GM21786 (cell line): ENCODE data around the gene FGF19.

Experiments used
- ATAC-seq: cut with Tn5 transposase; IDR thresholded peaks from one replicate; pipeline ENCODE4 v1.9.1; 2021; ENCODE audit not compliant: unreplicated experiment

The FGF19 gene

GRCh38 chr11:69671734-69672465, 31.9 kb downstream of the FGF19 start:
- no peak for ATAC-seq

GRCh38 chr11:69670158-69670845, 33.5 kb downstream of the FGF19 start:
- ATAC-seq, result no peak

- no peak for ATAC-seq
Measured at GRCh38 chr11:69669486-69669885, 34.3 kb downstream of the FGF19 start.

GRCh38 chr11:69667619-69668604, 35.9 kb downstream of the FGF19 start:
- ATAC-seq, result no peak

GRCh38 chr11:69666752-69667536, 36.9 kb downstream of the FGF19 start:
- ATAC-seq, result no peak

- ATAC-seq, result no peak
Measured at GRCh38 chr11:69666261-69666660, 37.6 kb downstream of the FGF19 start.

- no peak for ATAC-seq
Measured at GRCh38 chr11:69665669-69666068, 38.2 kb downstream of the FGF19 start.

- ATAC-seq, result no peak
Measured at GRCh38 chr11:69664901-69665300, 38.9 kb downstream of the FGF19 start.

- ATAC-seq, result no peak
Measured at GRCh38 chr11:69664103-69664775, 39.6 kb downstream of the FGF19 start.

- ATAC-seq, result no peak
Measured at GRCh38 chr11:69663326-69663725, 40.5 kb downstream of the FGF19 start.

GRCh38 chr11:69662806-69663205, 41.0 kb downstream of the FGF19 start:
- no peak for ATAC-seq

GRCh38 chr11:69662021-69662698, 41.7 kb downstream of the FGF19 start:
- no peak for ATAC-seq

- no peak for ATAC-seq
Measured at GRCh38 chr11:69661413-69661715, 42.5 kb downstream of the FGF19 start.

- no peak for ATAC-seq
Measured at GRCh38 chr11:69660001-69660500, 43.8 kb downstream of the FGF19 start.

- ATAC-seq, result no peak
Measured at GRCh38 chr11:69659591-69659990, 44.2 kb downstream of the FGF19 start.

- no peak for ATAC-seq
Measured at GRCh38 chr11:69658626-69659450, 45.0 kb downstream of the FGF19 start.

- ATAC-seq, result no peak
Measured at GRCh38 chr11:69657911-69658625, 45.8 kb downstream of the FGF19 start.

- no peak for ATAC-seq
Measured at GRCh38 chr11:69657456-69657910, 46.3 kb downstream of the FGF19 start.
